Neuron (in vitro differentiated cells): ENCODE measurements around the gene UBL5.
"Not testable (repeated sequence)": the region's sequence is repeated elsewhere in the genome, so short reads cannot be mapped to it uniquely, and the experiment has no call there.

ENCODE experiments used
- H2AFZ ChIP-seq: one replicate; pipeline ENCODE4 v1.6.1; 2013; ENCODE audit warnings: low read depth, mild to moderate bottlenecking, inconsistent platforms, low read length, moderate library complexity
- H3K27me3 ChIP-seq: one replicate; pipeline ENCODE4 v1.6.1; 2013; ENCODE audit warnings: low read length; ENCODE audit not compliant: insufficient read depth
- H3K36me3 ChIP-seq: one replicate; pipeline ENCODE4 v1.6.1; 2013; ENCODE audit warnings: low read length; ENCODE audit not compliant: insufficient read depth
- H3K4me1 ChIP-seq: one replicate; pipeline ENCODE4 v1.6.1; 2013; ENCODE audit warnings: low read length; ENCODE audit not compliant: insufficient read depth
- H3K4me3 ChIP-seq: 2 replicates; pipeline ENCODE4 v1.5.1; 2013; ENCODE audit warnings: mild to moderate bottlenecking, low read length, moderate library complexity
- H3K9me3 ChIP-seq: one replicate; pipeline ENCODE4 v1.6.1; 2013; ENCODE audit warnings: low read length

The UBL5 gene

DNA sequence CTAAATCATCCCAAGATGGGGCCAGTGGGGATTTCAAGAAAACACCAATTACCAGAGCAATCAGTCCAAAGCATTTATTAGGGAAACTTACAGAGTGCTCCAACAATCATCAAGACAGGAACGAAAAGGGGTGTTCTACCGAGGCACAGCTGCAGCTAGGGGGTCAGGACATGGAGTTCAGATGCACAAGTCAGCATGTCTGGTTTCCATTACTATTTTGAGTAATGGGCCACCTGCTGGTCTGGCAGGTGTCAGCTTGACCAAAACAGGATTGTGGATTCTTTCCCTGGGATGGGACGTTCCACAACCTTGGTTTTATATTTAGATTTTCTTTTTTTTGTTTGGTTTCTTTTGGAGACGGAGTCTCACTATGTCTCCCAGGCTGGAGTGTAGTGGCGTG is 3.9 kb upstream of the UBL5 start:
- no peaks in the 10 kb centered on the region for H3K27me3 ChIP-seq
- peaks cover 16% of the 10 kb centered on the region for H3K4me1 ChIP-seq
- H3K9me3 ChIP-seq, result no peaks in the 10 kb centered on the region

DNA sequence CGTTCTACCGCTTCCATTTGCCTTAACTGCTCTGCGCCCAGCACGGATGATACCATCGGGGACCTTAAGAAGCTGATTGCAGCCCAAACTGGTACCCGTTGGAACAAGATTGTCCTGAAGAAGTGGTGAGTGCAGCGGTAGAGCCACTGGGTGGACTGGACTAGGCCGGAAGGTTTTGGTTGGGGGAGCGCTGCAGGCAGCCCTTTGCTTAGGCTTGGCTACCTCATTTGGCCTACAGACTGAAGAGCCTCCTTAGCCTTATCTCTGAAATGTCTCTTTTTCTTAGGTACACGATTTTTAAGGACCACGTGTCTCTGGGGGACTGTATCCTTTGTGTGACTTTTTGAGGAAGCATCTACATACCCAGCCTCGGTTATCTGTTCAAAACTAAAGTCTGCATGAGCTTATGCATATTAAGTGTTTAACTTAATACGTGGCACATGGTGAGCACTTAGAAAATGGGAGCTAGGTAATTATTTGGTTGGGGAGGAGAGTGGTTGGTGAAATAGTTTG is 889 bp downstream of the UBL5 start:
- no peaks in the 10 kb centered on the region for H3K27me3 ChIP-seq
- no peaks in the 10 kb centered on the region for H3K9me3 ChIP-seq
- H3K4me1 ChIP-seq, result peaks cover 12% of the 10 kb centered on the region
- peaks cover 12% of the 10 kb centered on the region for H3K36me3 ChIP-seq
- H2AFZ ChIP-seq, result no peak overlapping the region
- H3K4me3 ChIP-seq, result peak overlapping the region; percentile 86

More for the DNA sequence above, 3.9 kb upstream of the UBL5 start:
- no peaks in the 10 kb centered on the region for H3K36me3 ChIP-seq
- no peak overlapping the region for H2AFZ ChIP-seq
- H3K4me3 ChIP-seq, result no peak overlapping the region

DNA sequence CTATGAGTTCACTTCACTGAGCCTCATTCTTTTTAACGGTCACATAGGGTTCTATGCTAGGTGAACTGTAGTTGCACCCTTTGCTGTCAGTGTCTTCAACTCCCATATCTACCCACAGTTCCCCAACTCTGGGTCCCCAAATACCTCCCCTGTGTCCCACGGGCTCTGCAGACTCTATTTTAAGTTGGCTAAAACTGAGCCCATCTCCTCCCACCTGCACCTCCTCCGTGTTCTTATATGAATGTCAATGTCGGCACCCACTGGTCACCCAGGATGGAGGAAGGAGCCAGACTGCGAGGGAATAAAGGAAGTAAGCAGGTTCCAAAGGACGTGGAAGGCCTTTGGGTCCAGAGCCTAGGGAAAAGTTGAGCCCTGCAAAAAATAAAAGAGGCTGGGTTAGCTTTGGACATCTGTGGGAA is 6.6 kb downstream of the UBL5 start:
- Histone ChIP-seq H3K27me3 (no peaks in the 10 kb centered on the region), H3K36me3 (peaks cover 27% of the 10 kb centered on the region), H3K9me3 (no peaks in the 10 kb centered on the region), H2AFZ (no peak overlapping the region), H3K4me1 (peaks cover 17% of the 10 kb centered on the region), H3K4me3 (peak overlapping the region; percentile 48)

DNA sequence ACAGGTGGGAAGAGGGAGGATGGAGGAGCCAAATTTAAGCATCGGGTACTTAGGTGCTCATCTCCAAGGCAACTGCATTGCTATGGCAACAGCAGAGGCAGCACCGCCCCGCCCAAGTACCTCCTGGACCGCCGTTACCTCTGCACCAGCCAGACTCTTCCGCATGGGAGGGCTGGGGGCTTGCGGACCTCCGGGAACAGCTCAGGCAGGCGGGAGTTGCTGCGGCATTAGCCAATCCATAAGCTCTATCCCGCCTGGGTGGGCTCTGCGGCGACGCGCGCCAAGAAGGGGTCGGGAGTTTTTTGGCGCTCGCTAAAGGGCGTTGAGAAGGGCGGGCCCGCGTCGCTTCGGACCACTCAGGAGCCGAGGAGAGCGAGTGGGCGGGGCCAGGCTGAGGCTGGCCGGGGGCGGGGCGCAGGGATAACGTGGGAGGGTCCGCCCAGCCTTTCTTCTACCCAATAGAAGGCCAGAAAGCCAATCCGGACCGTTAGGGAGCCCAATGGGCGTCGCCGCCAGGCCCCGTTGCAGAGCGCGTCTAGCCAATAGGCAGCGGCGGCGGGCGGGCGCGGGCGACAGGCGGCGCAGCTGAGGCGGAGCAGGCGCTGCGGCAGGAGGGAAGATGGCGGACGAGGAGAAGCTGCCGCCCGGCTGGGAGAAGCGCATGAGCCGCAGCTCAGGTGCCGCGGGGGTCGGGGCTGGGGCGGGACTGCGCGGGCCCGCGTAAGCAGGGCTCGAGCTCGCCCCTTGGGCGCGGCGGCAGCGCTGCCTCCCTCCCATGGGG is 7.2 kb downstream of the UBL5 start, which contains the start of gene PIN1:
Gene PIN1, plus strand, starts transcription at position 593 of the 781 bp plus-strand sequence. Its CDS starts 27 bp downstream, at position 620.
- peaks cover 17% of the 10 kb centered on the region for H3K4me1 ChIP-seq
- H3K36me3 ChIP-seq, result peaks cover 28% of the 10 kb centered on the region
- no peaks in the 10 kb centered on the region for H3K27me3 ChIP-seq

DNA sequence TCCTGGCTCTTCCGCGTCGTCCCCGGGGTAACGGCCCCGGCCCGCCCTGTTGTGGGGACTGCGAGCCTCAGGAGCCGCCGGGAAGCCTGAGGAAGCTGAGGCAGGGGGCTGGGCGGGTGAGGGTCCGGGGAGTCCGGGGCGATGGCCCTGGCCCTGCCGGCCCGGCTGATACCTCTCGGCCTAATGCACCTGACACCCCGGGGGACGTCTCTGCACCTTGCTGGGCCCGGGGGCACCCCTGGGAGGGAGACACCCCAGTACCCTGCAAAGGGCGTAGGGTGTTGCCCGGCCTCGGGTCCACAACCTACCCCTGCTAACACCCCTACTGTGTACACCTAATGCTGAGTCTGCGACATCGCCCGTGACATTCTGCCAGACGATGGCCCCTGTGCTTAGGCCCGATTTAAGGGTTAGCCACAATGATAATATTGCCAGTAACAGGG is 7.8 kb downstream of the UBL5 start:
- Histone ChIP-seq H3K27me3 (no peaks in the 10 kb centered on the region), H2AFZ (peak overlapping the region; percentile 35), H3K9me3 (no peaks in the 10 kb centered on the region), H3K4me3 (peak overlapping the region; percentile 70), H3K4me1 (peaks cover 17% of the 10 kb centered on the region), H3K36me3 (peaks cover 27% of the 10 kb centered on the region)

More for the DNA sequence above, 7.2 kb downstream of the UBL5 start, which contains the start of gene PIN1:
- Histone ChIP-seq H3K9me3 (no peaks in the 10 kb centered on the region), H3K4me3 (peak within 1 kb of the TSS; percentile 70), H2AFZ (peak within 1 kb of the TSS; percentile 35)

DNA sequence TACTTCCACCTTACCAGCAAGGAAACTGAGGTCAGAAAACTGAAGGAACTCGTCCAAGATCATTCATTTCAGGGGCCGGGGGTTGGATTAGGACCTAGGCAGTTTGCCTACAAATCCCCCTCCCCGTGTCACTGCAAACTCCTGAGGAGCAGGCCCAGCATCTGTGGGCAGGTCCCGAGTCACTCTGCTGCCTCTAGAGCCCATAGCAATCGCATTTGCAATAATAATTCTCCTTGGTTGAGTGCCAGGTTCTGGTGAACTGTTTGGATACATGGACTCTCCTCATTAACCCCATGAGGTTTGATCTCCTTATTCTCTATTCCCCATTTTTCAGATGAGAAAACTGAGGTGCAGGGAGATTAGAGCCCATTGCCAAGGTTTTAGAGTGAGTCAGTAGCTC is 8.3 kb downstream of the UBL5 start:
- no peaks in the 10 kb centered on the region for H3K27me3 ChIP-seq
- H3K4me1 ChIP-seq, result peaks cover 17% of the 10 kb centered on the region
- H3K4me3 ChIP-seq, result peak overlapping the region; percentile 70
- H2AFZ ChIP-seq, result no peak overlapping the region
- peaks cover 30% of the 10 kb centered on the region for H3K36me3 ChIP-seq
- no peaks in the 10 kb centered on the region for H3K9me3 ChIP-seq

DNA sequence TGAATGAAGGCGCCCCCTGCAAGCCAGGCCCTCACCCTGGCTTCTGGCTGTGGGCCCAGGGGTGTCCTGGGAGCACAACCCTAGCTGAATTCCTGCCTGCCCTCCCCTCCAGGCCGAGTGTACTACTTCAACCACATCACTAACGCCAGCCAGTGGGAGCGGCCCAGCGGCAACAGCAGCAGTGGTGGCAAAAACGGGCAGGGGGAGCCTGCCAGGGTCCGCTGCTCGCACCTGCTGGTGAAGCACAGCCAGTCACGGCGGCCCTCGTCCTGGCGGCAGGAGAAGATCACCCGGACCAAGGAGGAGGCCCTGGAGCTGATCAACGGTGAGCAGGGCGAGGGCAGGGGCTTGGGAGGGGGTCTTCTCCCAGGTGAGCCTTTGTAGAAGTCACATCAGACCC is 10.6 kb downstream of the UBL5 start:
- no peaks in the 10 kb centered on the region for H3K9me3 ChIP-seq
- H3K4me3 ChIP-seq, result no peak overlapping the region
- no peaks in the 10 kb centered on the region for H3K27me3 ChIP-seq
- H3K4me1 ChIP-seq, result peaks cover 17% of the 10 kb centered on the region
- H3K36me3 ChIP-seq, result peaks cover 50% of the 10 kb centered on the region
- H2AFZ ChIP-seq, result no peak overlapping the region

DNA sequence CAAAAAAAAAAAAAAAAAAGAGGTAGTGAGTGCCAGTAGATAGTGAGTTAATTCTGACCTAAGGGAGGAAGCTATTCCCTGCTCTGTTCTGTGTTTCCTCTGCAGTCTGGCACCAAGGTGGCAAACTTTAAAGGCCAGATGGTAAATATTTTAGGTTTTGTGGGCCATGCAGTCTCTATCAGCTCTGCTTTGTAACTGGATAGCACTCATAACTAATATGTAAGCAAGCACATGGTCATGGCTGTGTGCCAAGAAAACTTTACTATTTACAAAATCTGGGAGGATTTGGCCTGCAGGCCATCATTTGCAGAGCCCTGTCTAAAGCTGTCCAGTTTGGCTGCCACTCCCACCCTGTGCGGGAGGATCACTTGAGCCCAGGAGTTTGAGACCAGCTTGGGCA is 11.7 kb downstream of the UBL5 start:
- Histone ChIP-seq H3K36me3 (peaks cover 58% of the 10 kb centered on the region), H3K4me3 (no peak overlapping the region), H3K4me1 (peaks cover 10% of the 10 kb centered on the region), H2AFZ (no peak overlapping the region), H3K9me3 (no peaks in the 10 kb centered on the region), H3K27me3 (no peaks in the 10 kb centered on the region)

DNA sequence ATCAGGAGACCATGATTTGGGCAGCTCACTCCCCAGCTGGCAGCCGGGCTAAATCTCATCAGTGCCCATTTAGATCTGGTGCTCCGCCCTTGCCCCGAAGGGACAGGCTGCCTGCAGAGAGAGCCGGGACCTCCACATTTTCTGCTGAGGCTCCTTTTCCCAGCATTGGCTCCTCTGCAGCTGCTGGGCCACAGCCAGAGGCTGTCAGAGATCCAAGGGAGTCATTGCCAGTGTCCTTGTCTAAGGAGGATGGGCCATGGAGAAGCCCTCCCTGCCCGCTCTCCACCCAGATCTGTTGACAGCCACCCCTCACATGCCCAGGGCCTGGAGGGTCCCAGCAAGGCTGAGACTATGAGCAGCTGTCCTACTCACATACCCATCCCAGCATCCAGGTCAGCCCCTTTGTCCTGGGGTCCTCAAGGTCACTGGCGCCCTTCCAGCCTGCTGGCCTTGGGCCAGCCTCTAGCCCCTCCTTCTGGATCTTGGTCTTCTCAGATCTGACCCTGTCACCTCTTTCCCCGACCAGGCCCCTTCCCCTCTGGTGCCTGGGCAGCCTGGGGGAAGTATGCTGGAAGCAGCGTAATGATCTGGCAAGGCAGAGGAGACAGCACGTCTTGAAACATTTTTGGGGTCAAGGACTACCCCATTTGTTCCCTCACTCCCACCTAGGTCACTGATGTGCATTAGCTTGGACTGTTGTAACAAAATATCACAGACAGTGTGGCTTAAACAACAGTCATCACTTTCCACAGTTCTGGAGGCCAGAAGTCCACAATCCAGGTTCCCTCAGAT is 15.3 kb downstream of the UBL5 start:
- no peak overlapping the region for H2AFZ ChIP-seq
- H3K36me3 ChIP-seq, result peaks cover 81% of the 10 kb centered on the region
- no peaks in the 10 kb centered on the region for H3K27me3 ChIP-seq
- no peaks in the 10 kb centered on the region for H3K9me3 ChIP-seq
- H3K4me3 ChIP-seq, result no peak overlapping the region
- H3K4me1 ChIP-seq, result no peaks in the 10 kb centered on the region

DNA sequence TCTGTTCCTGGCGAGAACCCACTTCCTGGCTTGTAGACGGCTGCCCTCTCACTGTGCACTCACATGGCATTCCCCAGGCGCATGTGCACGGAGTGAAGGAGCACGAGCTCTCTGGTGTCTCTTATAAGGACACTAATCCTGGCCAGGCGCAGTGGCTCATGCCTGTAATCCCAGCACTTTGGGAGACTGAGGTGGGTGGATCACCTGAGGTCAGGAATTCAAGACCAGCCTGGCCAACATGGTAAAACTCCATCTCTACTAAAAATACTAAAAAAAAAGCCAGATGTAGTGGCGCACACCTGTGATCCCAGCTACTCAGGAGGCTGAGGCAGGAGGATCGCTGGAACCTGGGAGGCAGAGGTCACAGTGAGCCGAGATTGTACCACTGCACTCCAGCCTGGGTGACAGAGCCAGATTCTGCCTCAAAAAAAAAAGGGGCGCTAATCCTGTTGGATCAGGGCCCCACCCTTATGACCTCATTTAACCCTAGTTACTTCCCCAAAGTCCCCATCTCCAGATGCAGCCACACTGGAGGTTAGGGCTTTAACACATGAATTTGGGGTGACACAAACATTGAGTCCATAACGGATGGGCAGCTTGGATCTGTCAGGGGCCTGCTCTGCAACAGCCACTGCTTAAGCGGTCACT is 16.0 kb downstream of the UBL5 start:
- not testable (repeated sequence) for H3K9me3 ChIP-seq, H3K4me1 ChIP-seq, H3K27me3 ChIP-seq, H2AFZ ChIP-seq, H3K4me3 ChIP-seq
- peaks cover 79% of the 10 kb centered on the region for H3K36me3 ChIP-seq

DNA sequence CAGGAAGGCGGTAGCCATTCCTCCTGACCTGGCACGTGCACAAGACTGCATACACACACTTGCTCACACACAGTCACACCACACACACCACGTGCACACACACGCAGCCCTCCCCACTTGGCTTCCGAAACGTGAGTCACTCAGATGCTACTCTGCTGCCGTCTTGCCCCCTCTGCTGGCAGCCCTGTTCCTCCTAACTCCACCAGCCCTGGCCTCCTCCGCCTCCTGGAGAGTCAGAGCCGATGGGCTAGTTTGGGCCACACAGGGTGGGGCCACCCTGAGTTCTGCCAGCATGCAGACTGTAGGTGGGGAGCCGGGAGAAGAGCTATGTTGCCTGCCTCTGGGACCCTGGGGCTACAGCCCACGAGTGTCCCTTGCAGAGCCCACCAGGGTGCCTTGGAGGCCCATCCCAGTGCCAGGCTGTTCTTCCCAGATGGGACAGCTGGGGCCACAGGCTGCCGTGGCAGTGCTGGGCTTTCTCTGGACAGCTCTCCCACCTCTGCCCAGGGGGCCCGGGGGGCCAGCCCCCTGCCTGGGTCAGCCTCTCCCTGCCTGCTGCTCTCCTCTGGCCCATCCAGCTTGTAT is 19.5 kb downstream of the UBL5 start:
- H3K4me3 ChIP-seq, result no peak overlapping the region
- no peaks in the 10 kb centered on the region for H3K9me3 ChIP-seq
- H2AFZ ChIP-seq, result no peak overlapping the region
- H3K27me3 ChIP-seq, result no peaks in the 10 kb centered on the region
- no peaks in the 10 kb centered on the region for H3K4me1 ChIP-seq
- H3K36me3 ChIP-seq, result peaks cover 58% of the 10 kb centered on the region

DNA sequence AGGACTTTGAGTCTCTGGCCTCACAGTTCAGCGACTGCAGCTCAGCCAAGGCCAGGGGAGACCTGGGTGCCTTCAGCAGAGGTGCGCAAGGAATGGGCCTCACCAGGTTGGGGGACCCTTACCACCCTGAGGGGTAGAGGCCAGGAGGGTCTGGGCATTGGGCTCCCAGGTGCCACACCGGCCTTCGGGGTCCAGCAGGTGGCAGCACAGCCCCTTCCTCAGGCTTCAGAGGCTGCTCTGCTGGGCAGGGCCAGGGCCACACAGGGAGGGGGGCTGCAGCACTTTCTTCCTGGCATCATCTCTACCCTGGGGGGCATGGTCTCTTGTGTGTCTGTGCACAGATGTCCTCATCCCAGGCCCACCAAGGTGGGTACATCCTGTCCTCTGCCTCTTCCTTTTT is 20.3 kb downstream of the UBL5 start:
- H2AFZ ChIP-seq, result no peak overlapping the region
- peaks cover 49% of the 10 kb centered on the region for H3K36me3 ChIP-seq
- no peaks in the 10 kb centered on the region for H3K27me3 ChIP-seq
- H3K9me3 ChIP-seq, result no peaks in the 10 kb centered on the region
- no peak overlapping the region for H3K4me3 ChIP-seq
- H3K4me1 ChIP-seq, result no peaks in the 10 kb centered on the region
